ENCODE measurements around the gene MLLT10. TPM values are rescaled to one million over a fixed set of nuclear protein-coding genes. Genes with fewer than 3 reads are reported as not detected.

MLLT10 gene
- total and polyA plus RNA-seq, 9 of the 15 experiments (the other 6 are each of a cell fraction or from before 2014, with no cell fraction given), result 18.8 to 81.4 (median 64.2) TPM

DNA sequence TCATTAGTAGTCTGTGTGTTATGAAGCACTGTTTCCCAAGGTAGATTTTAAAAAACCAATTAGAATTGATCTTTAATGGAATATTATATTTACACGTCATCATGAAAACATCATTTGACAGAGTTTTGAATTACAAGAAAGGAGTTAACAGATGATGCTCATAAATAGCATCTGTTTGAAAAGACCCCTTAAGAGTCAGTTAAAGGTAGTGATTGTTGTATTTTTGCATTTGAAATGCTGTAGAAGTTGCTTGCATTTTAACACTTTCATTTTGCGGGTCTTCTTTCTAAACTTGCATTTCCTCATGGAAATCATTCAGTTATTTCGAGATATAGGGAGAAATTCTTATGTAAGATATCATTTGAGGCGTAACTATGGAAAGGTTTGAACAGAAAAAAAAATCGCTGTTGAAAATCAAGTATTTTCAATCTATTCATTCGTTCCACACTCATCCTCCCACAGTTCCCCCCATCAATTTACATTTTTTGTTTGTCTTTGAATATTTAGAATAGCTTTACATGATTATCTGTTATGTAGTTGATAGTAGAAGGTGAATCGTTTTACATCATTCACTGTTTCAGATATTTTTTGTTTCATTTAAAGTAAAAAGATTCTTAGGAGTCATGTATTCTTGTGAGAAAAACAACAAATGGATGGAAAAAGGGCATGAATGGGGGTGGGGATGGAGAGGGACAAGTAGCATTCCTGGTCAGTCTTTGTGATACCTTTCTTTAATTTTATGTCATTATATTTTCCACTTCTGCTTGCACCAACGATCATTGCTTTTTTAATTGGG, 5.6 kb upstream of the MLLT10 start (continued):
- TF ChIP-seq, protein P1, sequence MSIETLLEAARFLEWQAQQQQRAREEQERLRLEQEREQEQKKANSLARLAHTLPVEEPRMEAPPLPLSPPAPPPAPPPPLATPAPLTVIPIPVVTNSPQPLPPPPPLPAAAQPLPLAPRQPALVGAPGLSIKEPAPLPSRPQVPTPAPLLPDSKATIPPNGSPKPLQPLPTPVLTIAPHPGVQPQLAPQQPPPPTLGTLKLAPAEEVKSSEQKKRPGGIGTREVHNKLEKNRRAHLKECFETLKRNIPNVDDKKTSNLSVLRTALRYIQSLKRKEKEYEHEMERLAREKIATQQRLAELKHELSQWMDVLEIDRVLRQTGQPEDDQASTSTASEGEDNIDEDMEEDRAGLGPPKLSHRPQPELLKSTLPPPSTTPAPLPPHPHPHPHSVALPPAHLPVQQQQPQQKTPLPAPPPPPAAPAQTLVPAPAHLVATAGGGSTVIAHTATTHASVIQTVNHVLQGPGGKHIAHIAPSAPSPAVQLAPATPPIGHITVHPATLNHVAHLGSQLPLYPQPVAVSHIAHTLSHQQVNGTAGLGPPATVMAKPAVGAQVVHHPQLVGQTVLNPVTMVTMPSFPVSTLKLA (conservative IDR thresholded peaks at IDR 0.05), result no peak; a peak in 1 of 4 replicates
- TF ChIP-seq TCF7L2 (IDR thresholded peaks at IDR 0.05; ENCODE audit: low read depth, low read length) (no peak), PML (IDR thresholded peaks at IDR 0.05; ENCODE audit: low read length) (peak; percentile 29; the same call in 1 of the 2 replicates), MEF2A (IDR thresholded peaks at IDR 0.05; ENCODE audit: control insufficient read depth, low read depth, low read length) (no peak), ESRRB (CRISPR knock-in tag; IDR thresholded peaks at IDR 0.05; ENCODE audit: borderline replicate concordance) (no peak), ZNF589 (CRISPR knock-in tag; IDR thresholded peaks at IDR 0.05; ENCODE audit: low read depth) (no peak), TAF9B (IDR thresholded peaks at IDR 0.05; ENCODE audit: partially characterized antibody) (peak; percentile 21), NFIC (IDR thresholded peaks at IDR 0.05) (0 out of 2 replicates have a peak, but pooled peaks have one; percentile 4), SIX5 (IDR thresholded peaks at IDR 0.05; ENCODE audit: borderline replicate concordance in 1 of 2, insufficient read depth in 1 of 2, low read depth in 1 of 2, low read length in 2 of 2) (no peak), MIER1 (IDR thresholded peaks at IDR 0.05; ENCODE audit: low read depth) (no peak), ZNF239 (CRISPR knock-in tag; IDR thresholded peaks at IDR 0.05) (no peak), PYGO2 (tag; IDR thresholded peaks at IDR 0.05) (no peak), ZNF232 (CRISPR knock-in tag; IDR thresholded peaks at IDR 0.05) (no peak), MCM7 (IDR thresholded peaks at IDR 0.05) (no peak), BMI1 (IDR thresholded peaks at IDR 0.05; ENCODE audit: low read length) (no peak), ZNF217 (CRISPR knock-in tag; IDR thresholded peaks at IDR 0.05) (no peak)
- TF ChIP-seq, protein P2, sequence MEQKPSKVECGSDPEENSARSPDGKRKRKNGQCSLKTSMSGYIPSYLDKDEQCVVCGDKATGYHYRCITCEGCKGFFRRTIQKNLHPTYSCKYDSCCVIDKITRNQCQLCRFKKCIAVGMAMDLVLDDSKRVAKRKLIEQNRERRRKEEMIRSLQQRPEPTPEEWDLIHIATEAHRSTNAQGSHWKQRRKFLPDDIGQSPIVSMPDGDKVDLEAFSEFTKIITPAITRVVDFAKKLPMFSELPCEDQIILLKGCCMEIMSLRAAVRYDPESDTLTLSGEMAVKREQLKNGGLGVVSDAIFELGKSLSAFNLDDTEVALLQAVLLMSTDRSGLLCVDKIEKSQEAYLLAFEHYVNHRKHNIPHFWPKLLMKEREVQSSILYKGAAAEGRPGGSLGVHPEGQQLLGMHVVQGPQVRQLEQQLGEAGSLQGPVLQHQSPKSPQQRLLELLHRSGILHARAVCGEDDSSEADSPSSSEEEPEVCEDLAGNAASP (IDR thresholded peaks at IDR 0.05), result no peak
